ENCODE measurements around the gene TSPAN18. TPM values are rescaled to one million over a fixed set of nuclear protein-coding genes. Genes with fewer than 3 reads are reported as not detected.
A peak's percentile ranks its signal among the peaks of the same experiment; 100 is the strongest.

TSPAN18 gene
- total RNA-seq, 1 donor: 5.8 TPM

- no peak overlapping the region for H3K4me3 ChIP-seq (ENCODE audit: insufficient read depth, low read length)
- H3K27ac ChIP-seq (ENCODE audit: low read depth, low read length): no peak overlapping the region
- no peaks in the 10 kb centered on the region for H3K4me1 ChIP-seq (ENCODE audit: insufficient read depth, low read length)
- H4K20me1 ChIP-seq (ENCODE audit: insufficient read depth, low read length): no peaks in the 10 kb centered on the region
- TF ChIP-seq CTCF (IDR thresholded peaks at IDR 0.05; ENCODE audit: extremely low read depth, low read depth, low read length): no peak
- H2AFZ ChIP-seq (ENCODE audit: low read length): no peak overlapping the region
- H3K4me2 ChIP-seq (ENCODE audit: insufficient read depth, low read length): no peak overlapping the region
- H3K27me3 ChIP-seq (ENCODE audit: insufficient read depth, low read length): peaks cover 9% of the 10 kb centered on the region
- H3K9me3 ChIP-seq (ENCODE audit: low read depth, low read length): no peaks in the 10 kb centered on the region
- no peaks in the 10 kb centered on the region for H3K36me3 ChIP-seq (ENCODE audit: insufficient read depth, low read length)
- DNase-seq (ENCODE audit: insufficient read length, low spot score, missing footprints): no peak
- no peaks in the 10 kb centered on the region for H3K79me2 ChIP-seq (ENCODE audit: insufficient read depth, low read length)
Measured at GRCh38 chr11:44963136-44963535, 236.4 kb downstream of the TSPAN18 start.

- Histone ChIP-seq H3K4me2 (ENCODE audit: insufficient read depth, low read length) (no peak overlapping the region), H3K27ac (ENCODE audit: low read depth, low read length) (no peak overlapping the region), H3K4me1 (ENCODE audit: insufficient read depth, low read length) (no peaks in the 10 kb centered on the region), H3K4me3 (ENCODE audit: insufficient read depth, low read length) (no peak overlapping the region), H3K9me3 (ENCODE audit: low read depth, low read length) (no peaks in the 10 kb centered on the region), H3K36me3 (ENCODE audit: insufficient read depth, low read length) (no peaks in the 10 kb centered on the region), H3K79me2 (ENCODE audit: insufficient read depth, low read length) (no peaks in the 10 kb centered on the region), H3K27me3 (ENCODE audit: insufficient read depth, low read length) (peaks cover 6% of the 10 kb centered on the region), H2AFZ (ENCODE audit: low read length) (no peak overlapping the region), H4K20me1 (ENCODE audit: insufficient read depth, low read length) (no peaks in the 10 kb centered on the region)
- TF ChIP-seq CTCF (IDR thresholded peaks at IDR 0.05; ENCODE audit: extremely low read depth, low read depth, low read length): no peak
- DNase-seq (ENCODE audit: insufficient read length, low spot score, missing footprints): peak; percentile 60
Measured at GRCh38 chr11:44963948-44964347, 237.2 kb downstream of the TSPAN18 start.

GRCh38 chr11:44964526-44965209, 237.9 kb downstream of the TSPAN18 start:
- no peaks in the 10 kb centered on the region for H3K9me3 ChIP-seq (ENCODE audit: low read depth, low read length)
- H2AFZ ChIP-seq (ENCODE audit: low read length): no peak overlapping the region
- peaks cover 3% of the 10 kb centered on the region for H3K27me3 ChIP-seq (ENCODE audit: insufficient read depth, low read length)
- no peak overlapping the region for H3K4me3 ChIP-seq (ENCODE audit: insufficient read depth, low read length)
- H4K20me1 ChIP-seq (ENCODE audit: insufficient read depth, low read length): no peaks in the 10 kb centered on the region
- no peaks in the 10 kb centered on the region for H3K36me3 ChIP-seq (ENCODE audit: insufficient read depth, low read length)
- H3K27ac ChIP-seq (ENCODE audit: low read depth, low read length): no peak overlapping the region
- no peaks in the 10 kb centered on the region for H3K4me1 ChIP-seq (ENCODE audit: insufficient read depth, low read length)
- H3K79me2 ChIP-seq (ENCODE audit: insufficient read depth, low read length): no peaks in the 10 kb centered on the region
- peak; percentile 53 for DNase-seq (ENCODE audit: insufficient read length, low spot score, missing footprints)
- no peak overlapping the region for H3K4me2 ChIP-seq (ENCODE audit: insufficient read depth, low read length)
- TF ChIP-seq CTCF (IDR thresholded peaks at IDR 0.05; ENCODE audit: extremely low read depth, low read depth, low read length): no peak

- Histone ChIP-seq H3K27me3 (ENCODE audit: insufficient read depth, low read length) (peaks cover 14% of the 10 kb centered on the region), H3K9me3 (ENCODE audit: low read depth, low read length) (no peaks in the 10 kb centered on the region), H3K4me2 (ENCODE audit: insufficient read depth, low read length) (no peak overlapping the region), H4K20me1 (ENCODE audit: insufficient read depth, low read length) (no peaks in the 10 kb centered on the region), H3K4me3 (ENCODE audit: insufficient read depth, low read length) (no peak overlapping the region), H3K79me2 (ENCODE audit: insufficient read depth, low read length) (no peaks in the 10 kb centered on the region), H3K36me3 (ENCODE audit: insufficient read depth, low read length) (no peaks in the 10 kb centered on the region), H3K4me1 (ENCODE audit: insufficient read depth, low read length) (no peaks in the 10 kb centered on the region), H2AFZ (ENCODE audit: low read length) (no peak overlapping the region), H3K27ac (ENCODE audit: low read depth, low read length) (no peak overlapping the region)
- peak; percentile 77 for DNase-seq (ENCODE audit: insufficient read length, low spot score, missing footprints)
- TF ChIP-seq CTCF (IDR thresholded peaks at IDR 0.05; ENCODE audit: extremely low read depth, low read depth, low read length): no peak
Measured at GRCh38 chr11:44966694-44967093, 239.9 kb downstream of the TSPAN18 start.
